CD4-positive, alpha-beta T cell (primary cell): ENCODE measurements around the gene BICD1. TPM values are rescaled to one million over a fixed set of nuclear protein-coding genes. Genes with fewer than 3 reads are reported as not detected.
A peak's percentile ranks its signal among the peaks of the same experiment; 100 is the strongest.

ENCODE experiments used
- ATAC-seq: fragments of 200-7000 bp; cut with Tn5 transposase; one replicate; pipeline ENCODE4 v1.10.0; 2022; ENCODE audit warnings: mild to moderate bottlenecking; ENCODE audit not compliant: poor library complexity
- CTCF ChIA-PET: fragments of 350-600 bp; sonication (Branson Sonifier 250); formaldehyde crosslinking; loops from one replicate; lab custom pipeline; 2021; ENCODE audit warnings: antibody characterized with exemption, inconsistent platforms; lab: Charles Lee
- POLR2A ChIA-PET: fragments of 350-600 bp; sonication (Branson Sonifier 250); formaldehyde crosslinking; loops from one replicate; lab custom pipeline; 2021; ENCODE audit warnings: antibody characterized with exemption, inconsistent platforms; lab: Charles Lee
- DNase-seq, 14 experiments: peaks; one replicate each; pipeline ENCODE4 v3.0.0-alpha.2; 2013 to 2020; ENCODE audit warnings: mixed read lengths in 2 of 14
- H3K27ac ChIP-seq, 2 donors: one replicate each; pipeline versions ENCODE4 v1.5.1 to v1.7.0; 2013; ENCODE audit warnings: low read length in 2 of 2, low read depth in 1 of 2, mild to moderate bottlenecking in 1 of 2
- H3K27me3 ChIP-seq, 2 experiments: 1 replicate in 1 of 2; 2 replicates in 1 of 2; pipeline versions ENCODE4 v1.6.1 to v1.7.0; 2013; ENCODE audit warnings: low read length in 2 of 2, control low read depth in 1 of 2, mild to moderate bottlenecking in 1 of 2, moderate library complexity in 1 of 2; ENCODE audit not compliant: insufficient read depth in 2 of 2, control insufficient read depth in 1 of 2
- H3K36me3 ChIP-seq: one replicate; pipeline ENCODE4 v1.6.1; 2013; ENCODE audit warnings: low read length, control low read depth; ENCODE audit not compliant: insufficient read depth
- H3K4me1 ChIP-seq: one replicate; pipeline ENCODE4 v1.6.1; 2013; ENCODE audit warnings: low read length, control low read depth; ENCODE audit not compliant: insufficient read depth
- H3K4me3 ChIP-seq: one replicate; pipeline ENCODE4 v1.5.1; 2013; ENCODE audit warnings: mild to moderate bottlenecking, low read length, moderate library complexity
- H3K9me3 ChIP-seq, 2 experiments: 1 replicate in 1 of 2; 2 replicates in 1 of 2; pipeline versions ENCODE4 v1.6.1 to v1.7.0; 2013; ENCODE audit warnings: low read length in 2 of 2, mild to moderate bottlenecking in 2 of 2, control low read depth in 1 of 2, moderate library complexity in 1 of 2; ENCODE audit not compliant: control insufficient read depth in 1 of 2, insufficient read depth in 1 of 2
- H3K27ac Mint-ChIP-seq: one replicate; pipeline ENCODE4 v1.8.0; 2020; ENCODE audit warnings: mixed read lengths
- H3K27me3 Mint-ChIP-seq: one replicate; pipeline ENCODE4 v1.8.0; 2021; ENCODE audit warnings: mixed read lengths
- H3K36me3 Mint-ChIP-seq: one replicate; pipeline ENCODE4 v1.8.0; 2021; ENCODE audit warnings: low read depth, mixed read lengths
- H3K4me1 Mint-ChIP-seq: one replicate; pipeline ENCODE4 v1.8.0; 2021; ENCODE audit warnings: low read depth, mixed read lengths
- H3K4me3 Mint-ChIP-seq: one replicate; pipeline ENCODE4 v1.8.0; 2020; ENCODE audit warnings: mild to moderate bottlenecking, mixed read lengths
- H3K9me3 Mint-ChIP-seq: one replicate; pipeline ENCODE4 v1.8.0; 2020; ENCODE audit warnings: mixed read lengths
- CTCF ChIP-seq: fragments of 200-600 bp; IDR thresholded peaks from one replicate; pipeline ENCODE4 v1.8.0; 2022; ENCODE audit warnings: antibody characterized with exemption, mild to moderate bottlenecking
- intact Hi-C, 2 experiments: fragments of 100-400 bp; cut with DNase I in 1 of 2; cut with micrococcal nuclease in 1 of 2; formaldehyde crosslinking; loops; one replicate each; pipeline versions ENCODE4 v1.15.1 to v1.9.0; 2023 to 2025; cut with DNase I, micrococcal nuclease
- total RNA-seq, 174 experiments: library from RNA in 2 of 174; stranded (reverse) in 2 of 174; gene quantifications; one replicate each; pipeline ENCODE4 v1.2.3 and lab custom pipeline; 2021 to 2026

The BICD1 gene
- total RNA-seq, 2 experiments from 2014 or later, result 13.5 to 14.3 TPM

DNA sequence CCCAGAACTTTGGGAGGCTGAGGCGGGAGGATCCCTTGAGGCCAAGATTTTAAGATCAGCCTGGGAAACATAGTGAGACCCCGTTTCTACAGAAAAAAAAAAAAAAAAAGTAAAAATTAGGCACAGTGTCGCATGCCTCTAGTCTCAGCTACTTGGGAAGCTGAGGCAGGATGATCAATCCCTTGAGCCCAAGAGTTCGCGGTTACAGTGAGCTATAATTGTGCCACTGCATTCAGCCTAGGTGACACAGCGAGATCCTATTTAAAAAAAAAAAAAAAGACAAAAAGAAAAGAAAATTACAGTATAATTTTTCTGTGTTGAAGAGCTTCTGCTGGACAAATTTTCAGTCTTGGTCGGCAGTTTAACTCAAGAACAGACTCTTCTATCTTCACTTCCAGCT, 158.8 kb downstream of the BICD1 start:
- H3K4me1 ChIP-seq, result no peaks in the 10 kb centered on the region
- Mint-ChIP-seq H3K9me3 (no peaks in the 10 kb centered on the region), H3K4me3 (no peak overlapping the region), H3K36me3 (peaks cover 9% of the 10 kb centered on the region), H3K4me1 (peaks cover 12% of the 10 kb centered on the region), H3K27me3 (no peaks in the 10 kb centered on the region), H3K27ac (no peak overlapping the region)
- H3K9me3 ChIP-seq, result no peaks in the 10 kb centered on the region
- DNase-seq (no peak), ATAC-seq (no peak)
- CTCF ChIA-PET, result no interaction called here
- POLR2A ChIA-PET, result no interaction called here
- no peaks in the 10 kb centered on the region for H3K36me3 ChIP-seq
- H3K27me3 ChIP-seq, result no peaks in the 10 kb centered on the region
- H3K27ac ChIP-seq, result no peak overlapping the region
- TF ChIP-seq CTCF, result no peak
- H3K4me3 ChIP-seq, result no peak overlapping the region
- intact Hi-C loops, result no loop called here

DNA sequence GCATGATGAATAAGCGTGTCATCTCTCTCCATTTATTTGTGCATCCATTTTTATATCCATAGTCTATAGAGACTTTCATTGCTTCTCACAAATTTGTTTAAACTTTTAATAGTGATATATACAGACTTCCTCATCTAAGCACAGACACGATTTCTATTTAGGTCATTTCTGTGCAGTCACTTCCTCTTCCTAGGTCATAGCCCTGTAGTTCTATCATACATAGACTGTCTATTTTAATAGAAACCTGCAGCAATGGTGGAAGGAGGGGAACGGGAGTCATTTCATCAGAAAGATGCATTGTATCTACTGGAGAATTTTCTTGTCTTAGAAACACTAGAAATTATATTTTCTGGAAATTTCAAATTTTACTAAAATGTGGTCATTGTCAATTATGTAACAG, 159.3 kb downstream of the BICD1 start:
- Histone ChIP-seq H3K4me3 (no peak overlapping the region), H3K27me3 (no peaks in the 10 kb centered on the region), H3K27ac (no peak overlapping the region), H3K36me3 (no peaks in the 10 kb centered on the region), H3K9me3 (no peaks in the 10 kb centered on the region), H3K4me1 (no peaks in the 10 kb centered on the region)
- H3K9me3 Mint-ChIP-seq, result no peaks in the 10 kb centered on the region
- DNase-seq (peak in 1 of 14 experiments; percentile 6), ATAC-seq (no peak)
- peaks cover 12% of the 10 kb centered on the region for H3K4me1 Mint-ChIP-seq
- POLR2A ChIA-PET, result no interaction called here
- intact Hi-C loops, result no loop called here
- H3K27ac Mint-ChIP-seq, result no peak overlapping the region
- no peak for TF ChIP-seq CTCF
- no peaks in the 10 kb centered on the region for H3K27me3 Mint-ChIP-seq
- H3K4me3 Mint-ChIP-seq, result no peak overlapping the region
- CTCF ChIA-PET, result no interaction called here
- peaks cover 9% of the 10 kb centered on the region for H3K36me3 Mint-ChIP-seq

GRCh38 chr12:32266756-32267155, 160.1 kb downstream of the BICD1 start:
- Mint-ChIP-seq H3K27me3 (no peaks in the 10 kb centered on the region), H3K4me3 (no peak overlapping the region), H3K27ac (no peak overlapping the region), H3K9me3 (no peaks in the 10 kb centered on the region), H3K4me1 (peaks cover 18% of the 10 kb centered on the region), H3K36me3 (peaks cover 9% of the 10 kb centered on the region)
- TF ChIP-seq CTCF, result no peak
- Histone ChIP-seq H3K27me3 (no peaks in the 10 kb centered on the region), H3K4me3 (no peak overlapping the region), H3K36me3 (no peaks in the 10 kb centered on the region), H3K4me1 (no peaks in the 10 kb centered on the region), H3K27ac (no peak overlapping the region), H3K9me3 (no peaks in the 10 kb centered on the region)
- ATAC-seq, result no peak
- ChIA-PET POLR2A (no interaction called here), CTCF (no interaction called here)
- intact Hi-C loops, result no loop called here
- no peak for DNase-seq
